Spleen (tissue), 11 donors: ENCODE measurements around the gene SPRY1. TPM values are rescaled to one million over a fixed set of nuclear protein-coding genes. Genes with fewer than 3 reads are reported as not detected.
A peak's percentile ranks its signal among the peaks of the same experiment; 100 is the strongest.

Experiments
- DNase-seq: peaks from one replicate; pipeline ENCODE4 v3.0.0-alpha.2; 2020
- H3K27ac ChIP-seq, 8 donors: fragments of 200-600 bp; sonication (generic) in 7 of 8; 1 replicate in 4 of 8; 2 replicates in 4 of 8; pipeline versions ENCODE4 v1.5.0 to v1.8.0; 2016 to 2021; ENCODE audit warnings: inconsistent platforms in 4 of 8, mild to moderate bottlenecking in 4 of 8, moderate library complexity in 1 of 8
- H3K27me3 ChIP-seq, 7 donors: fragments of 200-600 bp; sonication (generic) in 6 of 7; replicated peaks in 1 of 7; 1 replicate in 4 of 7; 2 replicates in 3 of 7; pipeline versions ENCODE4 v1.5.0 to v1.8.0; 2016 to 2021; ENCODE audit warnings: inconsistent platforms in 3 of 7, mild to moderate bottlenecking in 1 of 7
- H3K36me3 ChIP-seq, 6 donors: fragments of 200-600 bp; sonication (generic) in 5 of 6; 1 replicate in 4 of 6; 2 replicates in 2 of 6; pipeline versions ENCODE4 v1.5.0 to v1.8.0; 2016 to 2021; ENCODE audit warnings: inconsistent platforms in 2 of 6
- H3K4me1 ChIP-seq, 6 donors: fragments of 200-600 bp; sonication (generic) in 5 of 6; 1 replicate in 3 of 6; 2 replicates in 3 of 6; pipeline versions ENCODE4 v1.5.0 to v1.8.0; 2016 to 2021; ENCODE audit warnings: inconsistent platforms in 3 of 6
- H3K4me3 ChIP-seq, 8 donors: fragments of 200-600 bp; sonication (generic) in 7 of 8; 1 replicate in 4 of 8; 2 replicates in 4 of 8; pipeline versions ENCODE4 v1.5.0 to v1.8.0; 2016 to 2021; ENCODE audit warnings: inconsistent platforms in 4 of 8, mild to moderate bottlenecking in 4 of 8, moderate library complexity in 2 of 8
- H3K9me3 ChIP-seq, 8 donors: fragments of 200-600 bp; sonication (generic) in 7 of 8; 1 replicate in 4 of 8; 2 replicates in 4 of 8; pipeline versions ENCODE4 v1.5.0 to v1.8.0; 2016 to 2021; ENCODE audit warnings: inconsistent platforms in 4 of 8
- CTCF ChIP-seq, 11 experiments: fragments of 200-600 bp in 7 of 11; fragments of 450-650 bp in 4 of 11; sonication (generic) in 4 of 11; IDR thresholded peaks in 8 of 11; conservative IDR thresholded peaks in 3 of 11; 1 replicate in 7 of 11; 2 replicates in 4 of 11; pipeline versions ENCODE4 v1.4.0 to v1.8.0; 2016 to 2021; ENCODE audit warnings: antibody characterized with exemption in 11 of 11, inconsistent platforms in 4 of 11, mild to moderate bottlenecking in 1 of 11
- POLR2A ChIP-seq, 3 donors: fragments of 450-650 bp; IDR thresholded peaks; one replicate each; pipeline ENCODE4 v1.5.1; 2017; ENCODE audit warnings: antibody characterized with exemption in 3 of 3, mild to moderate bottlenecking in 1 of 3
- POLR2AphosphoS5 ChIP-seq, 3 donors: sonication (generic); formaldehyde crosslinking; IDR thresholded peaks; one replicate each; pipeline ENCODE4 v1.5.1; 2017; ENCODE audit warnings: antibody characterized with exemption in 3 of 3
- WGBS, 5 donors: extraction: QIAGEN DNeasy Blood & Tissue Kit in 3 of 5; methylation state at CpG; one replicate each; pipeline versions ENCODE4 v1.1.5 to v1.1.7; 2013 to 2018; 5-methylcytosine and 5-hydroxymethylcytosine counted together
- intact Hi-C: fragments of 100-400 bp; cut with DNase I; formaldehyde crosslinking; loops from one replicate; pipeline ENCODE4 v1.15.0; 2023; ENCODE audit warnings: low total_unique reads
- polyA plus RNA-seq, 3 donors: library from polyadenylated mRNA; stranded (reverse); fragments of 200-250 nt; gene quantifications; one replicate each; pipeline ENCODE4 v1.2.1, GENCODE V29; 2013
- total RNA-seq, 7 donors: library from RNA; depleted of rRNA in 3 of 7; stranded (reverse); fragments of >200 nt in 3 of 7; fragmentation: NEBNext Ultra II Directional in 4 of 7; extraction: Animal tissue kit (Norgen Biotek cat#: 25700) in 4 of 7; gene quantifications; one replicate each; pipeline versions ENCODE4 v1.1.0 to v1.2.1, GENCODE V29; 2016 to 2021
- donor health status: healthy with polysubstance abuse.
- donor health status: DM: no; HTN: no; CAD: no; lungs with moderate emphysema.
- donor health status: DM: no; HTN: no; CAD: no.
- donor health status: Bipolar disorder and iron deficiency.
- donor health status: healthy.
- donor health status: DM: no; HTN: no; CAD: no.
- donor health status: DM: yes; HTN: yes; CAD: no.

SPRY1 gene
- total and polyA plus RNA-seq, 10 donors = 7.2 to 71.3 (median 30.6) TPM

DNA sequence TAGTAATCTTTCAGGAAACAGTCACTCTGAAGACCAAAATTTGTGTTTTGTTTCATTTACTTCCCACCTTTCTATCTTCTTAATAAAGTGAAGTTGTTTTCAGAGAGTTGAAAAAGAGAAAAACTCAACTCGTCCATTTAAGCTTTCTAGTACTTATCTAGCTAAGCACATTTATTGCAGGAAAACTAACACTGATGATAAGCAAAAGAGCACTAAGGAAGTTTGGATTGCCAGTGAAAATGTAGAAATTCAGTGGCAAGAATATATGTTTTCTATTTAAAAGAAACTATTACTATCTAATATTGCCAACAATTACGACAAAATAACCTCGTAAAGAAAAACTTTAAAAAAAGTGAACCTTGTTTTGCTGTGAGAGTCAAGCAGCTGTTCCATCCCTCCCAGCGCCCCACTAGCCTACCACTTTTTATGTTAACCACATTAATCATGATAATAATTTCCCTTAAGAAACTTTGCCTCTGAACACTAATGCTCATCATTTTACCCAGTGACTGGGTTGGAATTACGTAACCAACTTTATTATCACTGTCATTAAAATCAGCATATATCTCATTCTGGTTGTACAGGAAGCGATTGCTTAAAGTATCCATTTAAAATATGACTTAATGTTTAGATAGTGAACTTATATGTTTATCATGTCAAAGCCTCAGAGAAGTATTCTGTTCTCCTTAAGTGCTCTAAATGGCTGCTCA lies 24.8 kb downstream of the SPRY1 start:
- no peak for DNase-seq
- H3K27me3 ChIP-seq = no peaks in the 10 kb centered on the region
- H3K4me3 ChIP-seq = peak overlapping the region in 1 of 8 donors; percentile 26
- H3K27ac ChIP-seq = peak overlapping the region in 6 of 8 donors; percentile 2 to 64 (median 38)
- WGBS, 5 donors = 45 to 55% (median 50%) methylated on average over 6 of the region's 6 CpGs
- TF ChIP-seq POLR2A (IDR thresholded peaks at IDR 0.05) (no peak), POLR2AphosphoS5 (IDR thresholded peaks at IDR 0.05) (no peak), CTCF (IDR thresholded peaks at IDR 0.05 in 8 of 11, conservative IDR thresholded peaks at IDR 0.05 in 3 of 11) (no peak)
- H3K4me1 ChIP-seq = peaks cover 6 to 45% (median 26%) of the 10 kb centered on the region in 6 donors
- intact Hi-C loops = no loop called here
- H3K36me3 ChIP-seq = no peaks in the 10 kb centered on the region
- H3K9me3 ChIP-seq = no peaks in the 10 kb centered on the region

DNA sequence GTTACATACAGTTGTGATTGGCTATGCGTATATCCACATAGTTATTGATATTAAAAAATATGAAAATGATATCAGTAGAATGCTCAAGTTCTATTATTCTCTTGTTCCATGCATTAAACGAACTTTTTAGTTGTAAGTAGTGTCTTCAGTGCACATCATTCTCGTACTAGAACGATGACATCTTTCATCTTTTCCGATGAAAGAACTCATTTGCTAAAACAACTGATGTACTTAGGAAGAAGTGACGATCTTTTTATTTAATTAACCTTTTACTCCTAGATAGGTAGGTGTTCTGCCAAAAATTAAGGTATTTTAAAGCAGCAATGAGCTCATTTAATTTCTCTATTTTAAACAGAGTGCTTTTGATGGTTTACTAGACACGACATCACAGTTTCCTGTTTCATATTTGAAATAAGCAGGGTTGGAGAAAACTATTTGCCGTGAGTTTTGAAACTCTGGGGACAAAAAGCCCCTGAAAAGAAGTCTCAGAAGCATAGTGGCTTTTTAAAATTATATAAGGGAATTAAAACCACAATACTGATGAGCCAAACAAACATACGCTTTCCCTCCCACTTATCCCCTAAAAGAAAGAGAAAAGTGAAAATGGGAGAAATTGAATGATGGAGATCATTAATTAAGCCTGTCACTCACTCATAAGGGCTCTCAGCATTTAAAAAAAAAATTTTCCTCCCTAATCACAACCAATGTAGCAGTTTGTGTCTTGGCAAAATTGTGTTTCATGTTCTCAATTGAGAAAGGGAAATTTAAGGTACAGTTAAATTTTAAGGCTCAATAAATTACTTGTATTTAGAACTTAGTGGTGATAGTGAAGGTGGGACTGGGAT lies 25.6 kb downstream of the SPRY1 start:
- WGBS, 5 donors = 49 to 61% (median 55%) methylated on average over 9 of the region's 9 CpGs
- Histone ChIP-seq H3K4me3 (peak overlapping the region in 2 of 8 donors; percentile 2 to 26), H3K27me3 (no peaks in the 10 kb centered on the region), H3K4me1 (peaks cover 6 to 37% (median 24%) of the 10 kb centered on the region in 6 donors), H3K36me3 (no peaks in the 10 kb centered on the region), H3K9me3 (no peaks in the 10 kb centered on the region), H3K27ac (peak overlapping the region in 7 of 8 donors; percentile 2 to 64 (median 26))
- no peak for DNase-seq
- intact Hi-C loops = no loop called here
- TF ChIP-seq POLR2A (IDR thresholded peaks at IDR 0.05) = no peak
- no peak for TF ChIP-seq POLR2AphosphoS5 (IDR thresholded peaks at IDR 0.05)
- no peak for TF ChIP-seq CTCF (IDR thresholded peaks at IDR 0.05 in 8 of 11, conservative IDR thresholded peaks at IDR 0.05 in 3 of 11)

DNA sequence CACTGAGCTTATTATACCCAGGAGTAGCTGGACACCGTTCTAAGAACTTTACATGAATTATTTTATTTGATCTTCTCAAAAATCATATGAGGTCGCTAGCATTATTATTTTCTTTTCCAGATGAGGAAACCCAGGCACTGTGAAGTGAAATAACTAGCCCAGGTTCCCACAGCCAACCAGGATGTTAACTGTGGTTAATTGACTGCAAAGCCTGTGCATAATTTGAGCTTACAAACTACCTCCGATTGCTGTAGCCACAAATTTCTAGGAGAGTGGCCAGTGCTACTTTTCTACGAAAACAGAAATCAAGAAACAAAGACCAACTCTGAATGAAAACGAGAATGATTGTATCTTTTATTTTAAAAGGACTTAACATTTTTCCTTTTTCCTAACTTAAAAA lies 27.2 kb downstream of the SPRY1 start:
- Histone ChIP-seq H3K27me3 (no peaks in the 10 kb centered on the region), H3K4me1 (peaks cover 0 to 23% (median 12%) of the 10 kb centered on the region in 6 donors), H3K4me3 (no peak overlapping the region), H3K36me3 (no peaks in the 10 kb centered on the region), H3K27ac (no peak overlapping the region), H3K9me3 (peaks cover 0 to 5% (median 0%) of the 10 kb centered on the region in 8 donors)
- 83 to 94% (median 87%) methylated on average over 5 of the region's 5 CpGs for WGBS, 5 donors
- intact Hi-C loops = no loop called here
- DNase-seq = no peak
- no peak for TF ChIP-seq CTCF (IDR thresholded peaks at IDR 0.05 in 8 of 11, conservative IDR thresholded peaks at IDR 0.05 in 3 of 11)
- no peak for TF ChIP-seq POLR2A (IDR thresholded peaks at IDR 0.05)
- no peak for TF ChIP-seq POLR2AphosphoS5 (IDR thresholded peaks at IDR 0.05)

GRCh38 chr4:123427951-123428350 lies 31.4 kb downstream of the SPRY1 start:
- Histone ChIP-seq H3K27me3 (no peaks in the 10 kb centered on the region), H3K4me3 (no peak overlapping the region), H3K36me3 (no peaks in the 10 kb centered on the region), H3K9me3 (peaks cover 0 to 5% (median 0%) of the 10 kb centered on the region in 8 donors), H3K27ac (no peak overlapping the region), H3K4me1 (peaks cover 0 to under 1% (median 0%) of the 10 kb centered on the region in 6 donors)
- no peak for DNase-seq
- TF ChIP-seq POLR2AphosphoS5 (IDR thresholded peaks at IDR 0.05) (no peak), POLR2A (IDR thresholded peaks at IDR 0.05) (no peak)
- intact Hi-C loops = no loop called here
- WGBS, 5 donors = 90 to 99% (median 94%) methylated on average over 3 of the region's 3 CpGs
